K562 (cell line): Measurements from ENCODE around the gene SATB2. TPM values are rescaled to one million over a fixed set of nuclear protein-coding genes. Genes with fewer than 3 reads are reported as not detected.

Experiments used
- ATAC-seq: fragments of 200-7000 bp; cut with Tn5 transposase; 3 replicates; pipeline ENCODE4 v1.9.1; 2020; ENCODE audit warnings: moderate library complexity
- BruUV-seq: library from RNA; stranded (reverse); fragments of 400-500 nt; replicated peaks from 2 replicates; lab custom pipeline; 2021; lab: Mats Ljungman, UMichigan
- CTCF ChIA-PET: fragments of 300-600 bp; formaldehyde crosslinking; extraction: SDS; loops from one replicate; lab custom pipeline; 2021; ENCODE audit warnings: low intra/inter-chr PET ratio; lab: Yijun Ruan, JAX
- POLR2A ChIA-PET: fragments of 300-600, 350-650 bp; sonication (Branson Sonifier 250); formaldehyde crosslinking; extraction: SDS; loops from one replicate; lab custom pipeline; 2021; ENCODE audit warnings: antibody characterized with exemption, inconsistent platforms; lab: Yijun Ruan, JAX
- DNase-seq, 4 experiments: peaks; one replicate each; pipeline versions ENCODE4 v3.0.0 to v3.0.0-alpha.2; 2011 to 2018; ENCODE audit warnings: low spot score in 3 of 4, mixed read lengths in 3 of 4; ENCODE audit errors: extremely low read depth in 1 of 4
- FAIRE-seq: peaks from 2 replicates; lab custom pipeline; 2011; peaks lifted over from hg19 to GRCh38; lab: Jason Lieb, UNC
- H2AFZ ChIP-seq: 2 replicates; pipeline ENCODE4 v1.6.0; 2011; ENCODE audit warnings: low read depth, low read length, control low read depth, inconsistent platforms
- H3K27ac ChIP-seq: fragments of 200-600 bp; 3 replicates; pipeline ENCODE4 v1.8.0; 2011; ENCODE audit warnings: low read depth, mild to moderate bottlenecking, control low read depth, inconsistent platforms, low read length, moderate library complexity, mixed read lengths; ENCODE audit errors: extremely low read depth
- H3K27me3 ChIP-seq, 2 experiments: fragments of 300-600 bp in 1 of 2; 2 replicates in 1 of 2; 3 replicates in 1 of 2; pipeline versions ENCODE4 v1.6.0 to v1.8.0; 2011; ENCODE audit warnings: inconsistent platforms in 2 of 2, low read length in 2 of 2, mild to moderate bottlenecking in 1 of 2, mixed read lengths in 1 of 2, moderate library complexity in 1 of 2; ENCODE audit not compliant: control insufficient read depth in 2 of 2, insufficient read depth in 2 of 2
- H3K36me3 ChIP-seq: fragments of 300-600 bp; 3 replicates; pipeline ENCODE4 v1.8.0; 2011; ENCODE audit warnings: mild to moderate bottlenecking, low read length, inconsistent platforms; ENCODE audit not compliant: control insufficient read depth, insufficient read depth
- H3K4me1 ChIP-seq, 2 experiments: fragments of 200-600 bp in 1 of 2; replicated peaks in 1 of 2; 2 replicates in 1 of 2; 3 replicates in 1 of 2; pipeline versions ENCODE4 v1.5.1 to v1.8.0; 2011; ENCODE audit warnings: inconsistent platforms in 2 of 2, low read length in 2 of 2, mild to moderate bottlenecking in 1 of 2, mixed read lengths in 1 of 2, moderate library complexity in 1 of 2; ENCODE audit not compliant: control insufficient read depth in 2 of 2, insufficient read depth in 2 of 2
- H3K4me2 ChIP-seq: 2 replicates; pipeline ENCODE4 v1.6.1; 2011; ENCODE audit warnings: low read length, control low read depth, inconsistent platforms, mixed read lengths; ENCODE audit not compliant: insufficient read depth
- H3K4me3 ChIP-seq: fragments of 200-600 bp; sonication (generic), shearing (Covaris generic); 2 replicates; pipeline ENCODE4 v1.5.1; 2016; ENCODE audit warnings: control low read depth, inconsistent platforms
- H3K79me2 ChIP-seq: fragments of 200-600 bp; 3 replicates; pipeline ENCODE4 v1.8.0; 2011; ENCODE audit warnings: low read length, inconsistent platforms; ENCODE audit not compliant: control insufficient read depth, insufficient read depth
- H3K9ac ChIP-seq, 2 experiments: 2 replicates each; pipeline versions ENCODE4 v1.6.0 to v1.6.1; 2011; ENCODE audit warnings: low read depth in 2 of 2, low read length in 2 of 2, control low read depth in 1 of 2, inconsistent platforms in 1 of 2, mild to moderate bottlenecking in 1 of 2, mixed read lengths in 1 of 2; ENCODE audit not compliant: insufficient read depth in 1 of 2
- H3K9me1 ChIP-seq: one replicate; pipeline ENCODE4 v1.6.0; 2011; ENCODE audit warnings: inconsistent platforms, mild to moderate bottlenecking, low read length, moderate library complexity; ENCODE audit not compliant: control insufficient read depth, insufficient read depth
- H3K9me3 ChIP-seq: replicated peaks from 2 replicates; pipeline ENCODE4 v1.5.1; 2011; ENCODE audit warnings: low read depth, low read length, inconsistent platforms; ENCODE audit not compliant: control insufficient read depth, insufficient read depth
- H4K20me1 ChIP-seq: replicated peaks from 2 replicates; pipeline ENCODE4 v1.6.1; 2011; ENCODE audit warnings: low read length, inconsistent platforms, mixed read lengths; ENCODE audit not compliant: control insufficient read depth, insufficient read depth
- CAMTA2 ChIP-seq: fragments of 250-450 bp; sonication (Bioruptor Pico); conservative IDR thresholded peaks from 2 replicates; pipeline ENCODE4 v1.5.1; 2022
- CBX2 ChIP-seq: fragments of 200-600 bp; sonication (generic); IDR thresholded peaks from one replicate; pipeline ENCODE4 v1.6.1; 2012; ENCODE audit warnings: mild to moderate bottlenecking, low read length, inconsistent platforms; ENCODE audit not compliant: insufficient read depth, poor library complexity, severe bottlenecking
- DDX20 ChIP-seq: fragments of 450-650 bp; IDR thresholded peaks from 2 replicates; pipeline ENCODE4 v1.6.1; 2016; ENCODE audit warnings: missing genetic modification characterization, low read depth, mild to moderate bottlenecking, missing compliant biosample characterization, moderate library complexity
- ELK3 ChIP-seq: fragments of 450-650 bp; formaldehyde crosslinking; IDR thresholded peaks from 2 replicates; pipeline ENCODE4 v1.4.0; 2020; ENCODE audit warnings: mild to moderate bottlenecking
- FOXA1 ChIP-seq: fragments of 450-650 bp; IDR thresholded peaks from 2 replicates; pipeline ENCODE4 v1.6.1; 2016; ENCODE audit warnings: mild to moderate bottlenecking, borderline replicate concordance
- GATA2 ChIP-seq: sonication (generic); formaldehyde crosslinking; IDR thresholded peaks from 2 replicates; pipeline ENCODE4 v1.4.0; 2020; ENCODE audit warnings: mild to moderate bottlenecking, missing genetic modification reagents
- MAFG ChIP-seq: fragments of 450-650 bp; conservative IDR thresholded peaks from 2 replicates; pipeline ENCODE4 v1.6.1; 2016; ENCODE audit warnings: missing genetic modification characterization, missing compliant biosample characterization
- NCOA6 ChIP-seq: fragments of 450-650 bp; IDR thresholded peaks from 2 replicates; pipeline ENCODE4 v1.6.1; 2017; ENCODE audit warnings: mild to moderate bottlenecking
- SNRNP70 ChIP-seq: fragments of 200-400 bp; formaldehyde crosslinking; optimal IDR thresholded peaks from 2 replicates; pipeline ENCODE3; 2017; ENCODE audit warnings: low read depth, low read length
- TAF15 ChIP-seq: fragments of 200-400 bp; formaldehyde crosslinking; IDR thresholded peaks from 2 replicates; pipeline ENCODE4 v1.6.1; 2017; ENCODE audit warnings: mild to moderate bottlenecking, low read depth, low read length, moderate library complexity
- TOE1 ChIP-seq, 2 experiments: fragments of 450-650 bp in 1 of 2; sonication (generic) in 1 of 2; formaldehyde crosslinking in 1 of 2; IDR thresholded peaks; 2 replicates each; pipeline versions ENCODE4 v1.7.1 to v1.8.0; 2016 to 2022; ENCODE audit warnings: borderline replicate concordance in 2 of 2, mild to moderate bottlenecking in 2 of 2, antibody characterized with exemption in 1 of 2, inconsistent platforms in 1 of 2, low read depth in 1 of 2, missing genetic modification reagents in 1 of 2, moderate library complexity in 1 of 2
- ZNF75A ChIP-seq: fragments of 450-650 bp; formaldehyde crosslinking; IDR thresholded peaks from 2 replicates; pipeline ENCODE4 v1.4.0; 2020; ENCODE audit warnings: mild to moderate bottlenecking
- WGBS: fragments of 100-300 bp; shearing (Covaris generic); methylation state at CpG from one replicate; pipeline ENCODE4 v1.1.6; 2016; ENCODE audit warnings: low coverage, mixed read lengths; ENCODE audit not compliant: insufficient coverage; ENCODE audit errors: missing lambda C conversion rate; 5-methylcytosine and 5-hydroxymethylcytosine counted together
- in situ Hi-C: fragments of 300-500 bp; cut with MboI; formaldehyde crosslinking; loops from 4 replicates; pipeline ENCODE4 v1.15.0; 2018; ENCODE audit warnings: inconsistent platforms, mixed read lengths
- intact Hi-C: fragments of 100-400 bp; cut with micrococcal nuclease; formaldehyde crosslinking; loops from 2 replicates; pipeline ENCODE4 v1.14.2; 2022
- polyA plus RNA-seq, 8 experiments: library from polyadenylated mRNA; depleted of rRNA in 4 of 8; stranded (reverse) in 5 of 8; unstranded in 3 of 8; fragments of >200 nt; fragmentation: Nextera tagmentation in 2 of 8; fragmentation: Illumina TruSeq in 1 of 8; extraction: Ambion mirVana in 2 of 8; extraction: Trizol in 1 of 8; gene quantifications; 2 replicates each; pipeline versions ENCODE4 v1.2.1 to v1.2.3, GENCODE V29; 2011 to 2014; ENCODE audit warnings: inconsistent platforms in 1 of 8, missing spikeins in 1 of 8
- total RNA-seq, 7 experiments: library from RNA; depleted of rRNA in 6 of 7; stranded (reverse); fragments of >200 nt in 6 of 7; fragmentation: Illumina TruSeq in 2 of 7; extraction: Trizol in 2 of 7; gene quantifications; 2 replicates each; pipeline versions ENCODE4 v1.2.1 to v1.2.3, GENCODE V29; 2011 to 2021; ENCODE audit warnings: low replicate concordance in 1 of 7
- TF ChIP-seq, protein P1 (sequence below): fragments of 250-450 bp; sonication (Bioruptor Pico); IDR thresholded peaks from 2 replicates; pipeline ENCODE4 v1.9.0; 2021; ENCODE audit warnings: mild to moderate bottlenecking, inconsistent platforms
- TF ChIP-seq, protein P2 (sequence below), 2 experiments: fragments of 450-650 bp in 1 of 2; sonication (generic) in 1 of 2; formaldehyde crosslinking in 1 of 2; IDR thresholded peaks in 1 of 2; conservative IDR thresholded peaks in 1 of 2; 2 replicates each; pipeline versions ENCODE4 v1.6.1 to v1.8.1; 2016 to 2023; ENCODE audit warnings: mild to moderate bottlenecking in 2 of 2, moderate library complexity in 2 of 2, inconsistent platforms in 1 of 2, missing genetic modification reagents in 1 of 2

SATB2 gene
- total and polyA plus RNA-seq, 9 of the 15 experiments (the other 6 are each of a cell fraction or from before 2014, with no cell fraction given): 4.5 to 34.0 (median 15.1) TPM

GRCh38 chr2:199455545-199456382 lies 2.0 kb downstream of the SATB2 start:
- peak overlapping the region; percentile 62 for H2AFZ ChIP-seq
- TF ChIP-seq CBX2 (no peak), SNRNP70 (no peak), TAF15 (no peak), FOXA1 (no peak), NCOA6 (no peak), TOE1 (IDR thresholded peaks at IDR 0.05; ENCODE audit: borderline replicate concordance) (no peak), TOE1 (CRISPR knock-in tag; IDR thresholded peaks at IDR 0.05; ENCODE audit: borderline replicate concordance, low read depth) (no peak), GATA2 (peak; percentile 71), CAMTA2 (CRISPR knock-in tag) (no peak), MAFG (tag) (no peak), ZNF75A (CRISPR knock-in tag) (no peak), DDX20 (tag) (no peak), ELK3 (no peak)
- TF ChIP-seq, protein P1, sequence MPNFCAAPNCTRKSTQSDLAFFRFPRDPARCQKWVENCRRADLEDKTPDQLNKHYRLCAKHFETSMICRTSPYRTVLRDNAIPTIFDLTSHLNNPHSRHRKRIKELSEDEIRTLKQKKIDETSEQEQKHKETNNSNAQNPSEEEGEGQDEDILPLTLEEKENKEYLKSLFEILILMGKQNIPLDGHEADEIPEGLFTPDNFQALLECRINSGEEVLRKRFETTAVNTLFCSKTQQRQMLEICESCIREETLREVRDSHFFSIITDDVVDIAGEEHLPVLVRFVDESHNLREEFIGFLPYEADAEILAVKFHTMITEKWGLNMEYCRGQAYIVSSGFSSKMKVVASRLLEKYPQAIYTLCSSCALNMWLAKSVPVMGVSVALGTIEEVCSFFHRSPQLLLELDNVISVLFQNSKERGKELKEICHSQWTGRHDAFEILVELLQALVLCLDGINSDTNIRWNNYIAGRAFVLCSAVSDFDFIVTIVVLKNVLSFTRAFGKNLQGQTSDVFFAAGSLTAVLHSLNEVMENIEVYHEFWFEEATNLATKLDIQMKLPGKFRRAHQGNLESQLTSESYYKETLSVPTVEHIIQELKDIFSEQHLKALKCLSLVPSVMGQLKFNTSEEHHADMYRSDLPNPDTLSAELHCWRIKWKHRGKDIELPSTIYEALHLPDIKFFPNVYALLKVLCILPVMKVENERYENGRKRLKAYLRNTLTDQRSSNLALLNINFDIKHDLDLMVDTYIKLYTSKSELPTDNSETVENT (CRISPR knock-in tag): no peak
- TF ChIP-seq, protein P2, sequence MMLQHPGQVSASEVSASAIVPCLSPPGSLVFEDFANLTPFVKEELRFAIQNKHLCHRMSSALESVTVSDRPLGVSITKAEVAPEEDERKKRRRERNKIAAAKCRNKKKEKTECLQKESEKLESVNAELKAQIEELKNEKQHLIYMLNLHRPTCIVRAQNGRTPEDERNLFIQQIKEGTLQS (IDR thresholded peaks at IDR 0.05): no peak
- TF ChIP-seq, protein P2 (CRISPR knock-in tag; conservative IDR thresholded peaks at IDR 0.05): no peak

More at GRCh38 chr2:199455545-199456382, 2.0 kb downstream of the SATB2 start:
- peak overlapping the region; percentile 54 for H3K4me3 ChIP-seq
- H4K20me1 ChIP-seq: no peaks in the 10 kb centered on the region
- peak; percentile 40 to 92 (median 66) for DNase-seq
- no peaks in the 10 kb centered on the region for H3K9me3 ChIP-seq
- H3K27ac ChIP-seq: peak overlapping the region; percentile 92
- H3K36me3 ChIP-seq: peaks cover 33% of the 10 kb centered on the region
- in situ Hi-C loops: no loop called here
- ATAC-seq: peak; percentile 70
- intact Hi-C loops: loop anchor here (10.0 kb wide), 1 partner anchor 1651 kb away; the partner anchor contains the start of gene PLCL1
- 0% methylated on average over 19 of the region's 55 CpGs for WGBS
- no TSS peak for BruUV-seq
- ChIA-PET POLR2A (interaction anchor here (0.6 to 1.0 kb wide), 4 partner anchors 9 to 33 kb away, joined by 3 read pairs; no protein-coding TSS in a partner anchor), CTCF (no interaction called here)
- H3K9ac ChIP-seq: peak overlapping the region; percentile 92 to 97
- peaks cover 5 to 26% of the 10 kb centered on the region in 2 experiments; a peak in 4 of 5 replicates for H3K4me1 ChIP-seq
- peaks cover 99% of the 10 kb centered on the region for H3K79me2 ChIP-seq
- FAIRE-seq: peak; percentile 74
- peak overlapping the region; percentile 86 for H3K4me2 ChIP-seq
- H3K9me1 ChIP-seq: no peaks in the 10 kb centered on the region
- H3K27me3 ChIP-seq: no peaks in the 10 kb centered on the region
